KBM-7 (cell line): Measurements from ENCODE around the gene DDX1.

Experiments used
- DNase-seq: peaks from one replicate; pipeline ENCODE4 v3.0.0-alpha.2; 2015
- in situ Hi-C: fragments of 300-500 bp; cut with MboI; formaldehyde crosslinking; loops from 2 replicates; pipeline ENCODE4 v1.14.3; 2020; ENCODE audit warnings: low sequenced_read_pairs, low pct_unique_long_range_greater_than_20kb, mixed read lengths

Gene DDX1

DNA sequence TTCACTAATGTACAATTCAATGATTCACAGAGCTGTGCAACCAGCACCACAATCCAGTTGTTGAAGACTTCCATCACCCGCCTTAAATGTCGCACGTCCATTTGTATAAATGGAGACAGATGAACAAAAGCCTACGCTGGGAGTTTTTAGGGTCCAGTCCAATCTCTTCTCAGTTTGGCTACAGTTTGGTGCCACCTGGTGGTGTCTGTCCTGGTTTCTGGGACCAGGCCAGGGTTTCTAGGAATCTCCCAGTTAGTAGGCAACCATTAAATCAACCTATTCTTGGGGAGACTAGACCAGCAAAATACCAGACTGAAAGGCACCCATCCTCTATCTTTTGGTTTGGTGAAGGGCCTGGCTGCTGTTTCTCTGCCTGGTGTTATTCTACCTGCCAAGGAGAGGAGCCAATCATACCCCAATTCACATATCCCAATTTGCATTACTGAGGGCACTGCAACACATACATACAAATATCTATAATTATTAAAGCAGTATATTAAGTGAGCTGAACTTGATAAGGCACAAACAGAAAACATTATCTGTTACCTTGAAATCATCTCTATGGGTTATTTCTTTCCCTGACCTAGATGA, 3.2 kb upstream of the DDX1 start:
- peak; percentile 61 for DNase-seq
- in situ Hi-C loops, result no loop called here

GRCh38 chr2:15591373-15591691, 336 bp upstream of the DDX1 start:
- DNase-seq, result no peak
- in situ Hi-C loops, result no loop called here

- DNase-seq, result no peak
- in situ Hi-C loops, result no loop called here
Observed at GRCh38 chr2:15593327-15593705, 1.6 kb downstream of the DDX1 start.

DNA sequence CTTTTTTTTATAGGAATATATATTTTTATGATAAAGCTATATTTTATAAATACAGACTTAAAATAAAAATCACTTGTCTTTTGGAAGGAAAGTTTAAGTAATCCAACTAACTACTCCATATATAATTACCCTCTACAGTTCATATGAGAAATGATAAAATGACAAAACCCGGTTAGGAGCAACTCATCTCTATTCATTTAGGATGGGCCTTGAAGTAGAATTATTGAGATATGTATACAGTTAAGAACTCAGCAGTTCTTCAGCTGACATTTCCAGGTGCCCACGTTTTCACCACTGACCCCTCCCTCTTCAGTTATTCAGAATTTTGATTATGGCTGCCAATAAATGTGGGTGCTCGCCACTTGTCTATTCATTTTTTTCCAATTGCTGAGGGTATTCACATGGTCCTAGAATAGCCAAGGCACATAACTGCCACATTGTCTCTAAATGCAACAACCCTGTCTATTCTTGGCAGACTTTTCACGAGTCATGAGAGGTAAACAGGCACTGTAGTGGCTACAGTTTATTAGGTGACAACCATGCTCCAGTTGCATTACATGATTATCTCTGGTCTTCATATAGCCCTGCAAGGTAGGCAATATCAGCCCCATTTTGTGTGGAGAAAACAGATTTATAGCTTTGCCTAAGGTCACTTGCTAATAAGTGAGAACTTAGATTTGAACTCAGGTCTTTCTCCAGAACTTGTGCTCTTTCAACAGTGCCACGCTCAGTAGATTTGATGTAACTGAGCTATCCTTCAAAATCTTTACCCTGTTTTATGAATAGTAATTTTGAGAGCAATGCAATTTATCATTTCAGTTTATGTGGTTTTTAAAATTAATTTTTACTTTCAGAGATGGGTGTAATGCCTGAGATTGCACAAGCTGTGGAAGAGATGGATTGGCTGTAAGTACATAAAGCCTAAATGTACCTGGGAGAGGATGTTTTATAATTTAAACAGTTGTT, 2.9 kb downstream of the DDX1 start:
- in situ Hi-C loops, result no loop called here

DNA sequence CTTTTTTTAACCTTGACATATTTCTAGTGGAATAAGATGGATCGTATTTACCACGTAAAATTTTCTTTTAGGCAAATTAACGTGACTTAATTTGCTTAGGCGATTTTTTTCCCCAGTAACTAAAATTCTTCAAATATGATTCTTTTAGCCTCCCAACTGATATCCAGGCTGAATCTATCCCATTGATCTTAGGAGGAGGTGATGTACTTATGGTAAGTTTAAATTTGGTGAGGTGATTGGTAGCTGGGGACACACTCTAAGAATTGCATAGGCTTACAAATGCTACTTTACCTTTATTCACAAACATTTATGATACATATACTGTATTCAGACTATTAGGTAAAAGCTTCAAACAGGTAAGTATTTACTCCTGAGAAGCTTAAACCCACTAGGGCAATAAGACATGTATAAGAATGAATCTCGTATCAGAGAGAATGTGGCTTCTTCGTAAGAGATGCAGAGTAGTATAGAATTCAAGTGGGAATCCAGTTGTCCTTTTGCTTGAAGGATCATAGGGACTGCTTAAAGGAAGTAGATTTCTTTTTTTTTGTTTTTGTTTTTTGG, 3.8 kb downstream of the DDX1 start:
- in situ Hi-C loops, result no loop called here
- DNase-seq, result no peak

More for the DNA sequence above, 2.9 kb downstream of the DDX1 start:
- DNase-seq, result no peak

GRCh38 chr2:15595936-15596335, 4.3 kb downstream of the DDX1 start:
- in situ Hi-C loops, result no loop called here
- no peak for DNase-seq

- in situ Hi-C loops, result no loop called here
- DNase-seq, result no peak
Observed at GRCh38 chr2:15596350-15596749, 4.7 kb downstream of the DDX1 start.

GRCh38 chr2:15596968-15597367, 5.3 kb downstream of the DDX1 start:
- DNase-seq, result no peak
- in situ Hi-C loops, result no loop called here

DNA sequence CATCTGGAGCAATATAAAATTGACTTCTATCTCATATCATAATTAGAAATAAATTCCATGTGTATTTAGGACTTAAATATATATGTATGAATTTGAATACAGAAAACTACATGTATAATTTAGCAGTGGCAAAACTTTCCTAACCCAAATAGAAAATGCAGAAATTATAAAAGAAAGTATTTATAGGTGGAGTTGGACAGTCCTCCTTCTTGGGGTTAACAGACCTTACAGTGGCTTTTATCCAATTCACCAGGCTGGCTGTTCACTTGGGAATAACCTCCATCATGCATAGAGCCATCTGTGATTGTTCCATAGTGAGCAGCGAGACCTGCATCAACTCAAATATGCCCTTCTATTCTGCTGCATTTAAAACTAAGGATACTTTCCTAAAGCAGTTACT, 8.3 kb downstream of the DDX1 start:
- in situ Hi-C loops, result no loop called here
- no peak for DNase-seq

DNA sequence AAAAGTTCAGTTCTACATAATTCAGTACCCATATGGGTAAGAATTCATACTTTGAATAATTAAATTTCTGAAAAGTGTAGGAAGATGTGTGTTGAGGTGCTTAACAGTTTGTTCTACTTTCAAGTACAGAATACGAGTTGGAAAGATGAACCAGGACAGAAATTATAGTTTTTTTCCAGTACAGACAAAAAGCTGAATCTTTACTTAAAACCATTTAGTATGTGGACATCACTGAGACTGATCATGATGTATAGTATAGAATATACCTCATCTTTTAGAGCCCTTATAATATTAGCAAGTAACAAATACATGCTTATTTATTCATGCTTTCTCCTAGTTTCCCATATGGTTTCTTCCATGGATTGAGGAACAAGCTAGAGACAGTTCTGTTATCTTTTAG, 10.0 kb downstream of the DDX1 start:
- in situ Hi-C loops, result no loop called here
- no peak for DNase-seq

DNA sequence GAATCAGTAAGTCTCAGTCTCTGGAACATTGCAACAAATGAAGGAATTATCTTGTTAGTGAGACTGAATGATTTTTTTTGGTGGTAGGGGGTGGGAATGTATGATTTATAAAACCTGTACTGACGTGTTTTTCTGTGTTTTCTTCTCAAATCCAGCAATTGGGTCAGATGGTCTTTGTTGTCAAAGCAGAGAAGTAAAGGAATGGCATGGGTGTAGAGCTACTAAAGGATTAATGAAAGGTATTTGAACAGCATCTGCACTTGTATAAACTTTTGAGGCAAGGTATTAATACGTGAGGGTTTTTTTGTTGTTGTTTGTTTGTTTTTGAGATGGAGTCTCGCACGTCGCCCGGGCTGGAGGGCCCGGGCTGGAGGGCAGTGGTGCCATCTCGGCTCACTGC, 10.7 kb downstream of the DDX1 start:
- in situ Hi-C loops, result no loop called here

GRCh38 chr2:15603044-15603765, 11.5 kb downstream of the DDX1 start:
- in situ Hi-C loops, result no loop called here
- DNase-seq, result no peak

More for the DNA sequence above, 10.7 kb downstream of the DDX1 start:
- DNase-seq, result no peak

- in situ Hi-C loops, result no loop called here
- no peak for DNase-seq
Observed at GRCh38 chr2:15603948-15604347, 12.3 kb downstream of the DDX1 start.

GRCh38 chr2:15605721-15606120, 14.1 kb downstream of the DDX1 start:
- no peak for DNase-seq
- in situ Hi-C loops, result no loop called here

DNA sequence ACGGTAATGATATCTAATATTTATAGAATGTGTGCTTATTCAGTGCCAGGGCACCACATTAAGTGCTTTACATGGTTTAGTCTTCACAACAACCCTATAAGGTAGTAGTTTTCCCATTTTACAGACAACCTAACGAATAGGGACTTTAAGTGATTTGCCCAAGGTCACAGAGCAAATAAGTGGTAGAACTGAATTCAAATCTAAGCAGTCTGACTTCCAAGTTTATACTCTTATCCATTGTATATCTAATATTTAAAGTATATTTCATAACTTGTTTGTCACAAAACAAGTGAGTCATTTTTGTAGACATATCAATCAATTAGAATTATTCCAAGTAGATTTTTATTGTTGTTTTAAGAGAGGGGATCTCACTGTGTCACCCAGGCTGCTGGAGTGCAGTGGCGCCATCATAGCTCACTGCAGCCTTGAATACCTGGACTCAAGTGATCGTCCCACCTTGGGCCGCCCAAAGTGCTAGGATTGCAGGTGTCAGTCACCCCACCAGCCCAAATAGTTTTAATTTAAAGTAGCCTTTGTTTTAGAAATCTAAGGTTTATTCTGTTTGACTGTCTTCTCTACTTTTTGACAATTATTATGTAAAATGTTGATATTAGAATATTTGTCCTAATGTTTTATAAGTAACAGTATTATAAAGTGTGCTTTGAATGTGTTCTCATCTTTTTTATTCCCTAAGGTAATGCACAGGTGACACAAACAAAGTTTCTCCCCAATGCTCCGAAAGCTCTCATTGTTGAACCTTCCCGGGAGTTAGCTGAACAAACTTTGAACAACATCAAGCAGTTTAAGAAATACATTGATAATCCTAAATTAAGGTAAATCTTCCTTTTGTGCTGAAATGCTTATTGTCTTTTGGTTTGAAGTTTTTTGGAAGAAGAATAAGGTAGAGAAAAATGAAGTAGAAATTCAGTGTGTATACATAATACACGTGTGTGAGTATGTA, 15.1 kb downstream of the DDX1 start:
- in situ Hi-C loops, result no loop called here
- no peak for DNase-seq

DNA sequence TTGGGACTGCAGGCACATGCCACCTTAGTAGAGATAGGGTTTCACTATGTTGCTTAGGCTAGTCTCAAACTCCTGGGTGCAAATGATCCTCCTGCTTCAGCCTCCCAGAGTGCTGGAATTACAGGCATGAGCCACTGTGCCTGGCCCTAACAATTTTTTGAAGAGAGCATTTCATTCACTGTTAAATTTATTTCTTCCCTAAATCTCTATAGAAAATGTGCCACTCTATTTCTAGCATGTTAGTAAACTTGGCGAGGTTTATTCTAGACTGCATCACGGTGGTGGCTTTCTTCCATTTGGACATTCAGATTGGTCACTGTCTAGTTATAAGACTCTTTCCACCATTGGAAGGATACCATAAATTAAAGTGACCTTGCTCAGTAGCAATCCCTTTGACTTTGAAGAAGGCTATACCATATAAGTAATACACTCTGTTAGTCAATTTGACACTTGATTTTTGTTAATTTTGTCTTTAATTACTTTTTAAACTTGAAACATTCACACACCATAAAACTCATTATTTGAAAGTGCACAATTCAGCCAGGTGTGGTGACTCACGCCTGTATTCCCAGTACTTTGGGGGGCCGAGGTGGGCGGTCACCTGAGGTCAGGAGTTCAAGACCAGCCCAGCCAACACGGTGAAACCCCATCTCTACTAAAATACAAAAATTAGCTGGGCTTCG, 16.2 kb downstream of the DDX1 start:
- in situ Hi-C loops, result no loop called here
- DNase-seq, result no peak

GRCh38 chr2:15608392-15608761, 16.7 kb downstream of the DDX1 start:
- no peak for DNase-seq
- in situ Hi-C loops, result no loop called here

- DNase-seq, result no peak
- in situ Hi-C loops, result no loop called here
Observed at GRCh38 chr2:15609341-15610042, 17.8 kb downstream of the DDX1 start.
